Body of pancreas (tissue), 4 donors: ENCODE results near the gene EHBP1.

Experiments
- CTCF ChIP-seq, 7 experiments: fragments of 450-650 bp in 4 of 7; fragments of 200-600 bp in 3 of 7; sonication (generic) in 3 of 7; IDR thresholded peaks; one replicate each; pipeline ENCODE4 v1.5.1; 2016 to 2019; ENCODE audit warnings: antibody characterized with exemption in 7 of 7
- POLR2A ChIP-seq, 3 donors: fragments of 450-650 bp; IDR thresholded peaks; one replicate each; pipeline ENCODE4 v1.6.1; 2016; ENCODE audit warnings: antibody characterized with exemption in 3 of 3, mild to moderate bottlenecking in 2 of 3

DNA sequence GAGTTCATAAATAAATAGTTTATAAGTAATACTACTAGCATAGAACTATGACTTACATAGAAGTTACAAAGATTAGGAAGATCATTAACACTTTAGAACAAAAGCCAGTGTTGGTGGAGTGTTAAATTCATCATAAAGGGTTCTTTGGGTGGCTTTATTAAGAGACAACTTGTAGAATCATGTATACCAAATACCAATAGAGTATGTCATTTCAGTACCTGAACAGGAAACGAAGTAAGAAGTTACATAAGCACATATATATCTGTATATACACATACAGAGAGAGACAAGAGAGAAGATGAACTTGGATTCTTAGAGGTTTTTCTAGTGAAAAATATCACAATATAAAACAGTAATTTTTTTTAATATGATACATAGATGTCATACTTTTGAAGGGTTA is 262.7 kb downstream of the EHBP1 start:
- no peak for TF ChIP-seq POLR2A (IDR thresholded peaks at IDR 0.05)
- TF ChIP-seq CTCF (IDR thresholded peaks at IDR 0.05): no peak
